Upper lobe of left lung (tissue), 6 donors: ENCODE data around the gene YPEL1. TPM values are rescaled to one million over a fixed set of nuclear protein-coding genes. Genes with fewer than 3 reads are reported as not detected.

ENCODE experiments used
- ATAC-seq, 2 donors: fragments of 200-7000 bp; cut with Tn5 transposase; one replicate each; pipeline ENCODE4 v1.9.1; 2022; ENCODE audit warnings: mild to moderate bottlenecking in 2 of 2, moderate library complexity in 2 of 2; ENCODE audit not compliant: low FRiP score in 2 of 2
- DNase-seq, 2 donors: peaks; one replicate each; pipeline ENCODE4 v3.0.0-alpha.2; 2019 to 2020
- H3K27ac ChIP-seq, 4 donors: fragments of 200-600 bp; sonication (generic); one replicate each; pipeline ENCODE4 v1.5.1; 2016 to 2019
- H3K27me3 ChIP-seq, 4 donors: fragments of 200-600 bp; sonication (generic); one replicate each; pipeline ENCODE4 v1.5.1; 2017 to 2019
- H3K36me3 ChIP-seq, 4 donors: fragments of 200-600 bp; sonication (generic); one replicate each; pipeline ENCODE4 v1.5.1; 2016 to 2019
- H3K4me1 ChIP-seq, 4 donors: fragments of 200-600 bp; sonication (generic); one replicate each; pipeline ENCODE4 v1.5.1; 2018 to 2019
- H3K4me3 ChIP-seq, 4 donors: fragments of 200-600 bp; sonication (generic); one replicate each; pipeline ENCODE4 v1.5.1; 2017 to 2019; ENCODE audit warnings: mild to moderate bottlenecking in 2 of 4, moderate library complexity in 1 of 4
- H3K9me3 ChIP-seq, 4 donors: fragments of 200-600 bp; sonication (generic); one replicate each; pipeline ENCODE4 v1.5.1; 2018 to 2019
- CTCF ChIP-seq, 6 experiments: fragments of 450-650 bp in 4 of 6; fragments of 200-600 bp in 2 of 6; sonication (generic) in 2 of 6; IDR thresholded peaks; one replicate each; pipeline ENCODE4 v1.5.1; 2016 to 2019; ENCODE audit warnings: antibody characterized with exemption in 6 of 6
- EP300 ChIP-seq, 4 donors: sonication (generic); formaldehyde crosslinking; IDR thresholded peaks; one replicate each; pipeline ENCODE4 v1.5.1; 2017; ENCODE audit warnings: antibody characterized with exemption in 4 of 4, control low read depth in 2 of 4
- POLR2A ChIP-seq, 4 donors: fragments of 450-650 bp; IDR thresholded peaks; one replicate each; pipeline ENCODE4 v1.5.1; 2016 to 2017; ENCODE audit warnings: antibody characterized with exemption in 4 of 4, mild to moderate bottlenecking in 2 of 4
- POLR2AphosphoS5 ChIP-seq, 2 donors: sonication (generic); formaldehyde crosslinking; IDR thresholded peaks; one replicate each; pipeline ENCODE4 v1.5.1; 2017; ENCODE audit warnings: antibody characterized with exemption in 2 of 2
- WGBS, 2 donors: methylation state at CpG; one replicate each; pipeline ENCODE4 v1.1.5; 2017 to 2018; 5-methylcytosine and 5-hydroxymethylcytosine counted together
- total RNA-seq, 6 donors: library from RNA; depleted of rRNA in 4 of 6; stranded (reverse); fragments of >200 nt in 4 of 6; gene quantifications; one replicate each; pipeline versions ENCODE4 v1.1.0 to v1.2.1, GENCODE V29; 2016 to 2021
- donor health status: DM: no; HTN: no; CAD: no; lungs with moderate emphysema.
- donor health status: DM: no; HTN: yes; CAD: no; lungs with severe emphysema.

The YPEL1 gene
- total RNA-seq, 6 donors from 2014 or later: 4.4 to 11.6 (median 7.4) TPM

- 81 to 88% methylated on average over 7 of the region's 7 CpGs for WGBS, 2 donors
- DNase-seq: no peak
- Histone ChIP-seq H3K36me3 (peaks cover 6 to 36% (median 24%) of the 10 kb centered on the region in 4 donors), H3K27me3 (no peaks in the 10 kb centered on the region), H3K4me1 (peaks cover 6 to 9% (median 7%) of the 10 kb centered on the region in 4 donors), H3K27ac (no peak overlapping the region), H3K4me3 (no peak overlapping the region), H3K9me3 (no peaks in the 10 kb centered on the region)
- ATAC-seq: no peak
- TF ChIP-seq EP300 (IDR thresholded peaks at IDR 0.05) (no peak), CTCF (IDR thresholded peaks at IDR 0.05) (no peak), POLR2AphosphoS5 (IDR thresholded peaks at IDR 0.05) (no peak), POLR2A (IDR thresholded peaks at IDR 0.05) (no peak)
These were observed 34.1 kb downstream of the YPEL1 start for GRCh38 chr22:21701384-21701971.

GRCh38 chr22:21700822-21701221 is 34.8 kb downstream of the YPEL1 start:
- Histone ChIP-seq H3K27me3 (no peaks in the 10 kb centered on the region), H3K4me3 (no peak overlapping the region), H3K36me3 (peaks cover 6 to 42% (median 30%) of the 10 kb centered on the region in 4 donors), H3K4me1 (peaks cover 6 to 9% (median 7%) of the 10 kb centered on the region in 4 donors), H3K9me3 (no peaks in the 10 kb centered on the region), H3K27ac (peak overlapping the region in 1 of 4 donors; percentile 11)
- DNase-seq (no peak), ATAC-seq (no peak)
- 92% methylated on average over 6 of the region's 6 CpGs for WGBS, 2 donors
- no peak for TF ChIP-seq CTCF (IDR thresholded peaks at IDR 0.05)
- no peak for TF ChIP-seq EP300 (IDR thresholded peaks at IDR 0.05)
- no peak for TF ChIP-seq POLR2A (IDR thresholded peaks at IDR 0.05)
- no peak for TF ChIP-seq POLR2AphosphoS5 (IDR thresholded peaks at IDR 0.05)

GRCh38 chr22:21699643-21700042 is 36.0 kb downstream of the YPEL1 start:
- 68 to 79% methylated on average over 3 of the region's 3 CpGs for WGBS, 2 donors
- Histone ChIP-seq H3K27ac (peak overlapping the region in 2 of 4 donors; percentile 13 to 62), H3K4me3 (no peak overlapping the region), H3K27me3 (no peaks in the 10 kb centered on the region), H3K4me1 (peaks cover 6 to 9% (median 7%) of the 10 kb centered on the region in 4 donors), H3K36me3 (peaks cover 10 to 54% (median 42%) of the 10 kb centered on the region in 4 donors), H3K9me3 (no peaks in the 10 kb centered on the region)
- no peak for ATAC-seq
- no peak for TF ChIP-seq POLR2AphosphoS5 (IDR thresholded peaks at IDR 0.05)
- no peak for TF ChIP-seq POLR2A (IDR thresholded peaks at IDR 0.05)
- no peak for TF ChIP-seq CTCF (IDR thresholded peaks at IDR 0.05)
- TF ChIP-seq EP300 (IDR thresholded peaks at IDR 0.05): no peak
- no peak for DNase-seq

- TF ChIP-seq POLR2A (IDR thresholded peaks at IDR 0.05): peak in 1 of 4 donors; percentile 3
- peak in 1 of 4 donors; percentile 11 for TF ChIP-seq EP300 (IDR thresholded peaks at IDR 0.05)
- no peak for TF ChIP-seq POLR2AphosphoS5 (IDR thresholded peaks at IDR 0.05)
- 71 to 74% methylated on average over 7 to 22 of the region's 22 CpGs for WGBS, 2 donors
- peak in 1 of 2 donors; percentile 3 for ATAC-seq
- no peak for DNase-seq
- Histone ChIP-seq H3K27ac (peak overlapping the region; percentile 4 to 71 (median 54)), H3K9me3 (no peaks in the 10 kb centered on the region), H3K36me3 (peaks cover 16 to 64% (median 50%) of the 10 kb centered on the region in 4 donors), H3K27me3 (no peaks in the 10 kb centered on the region), H3K4me1 (peaks cover 6 to 9% (median 7%) of the 10 kb centered on the region in 4 donors), H3K4me3 (no peak overlapping the region)
These were observed 36.9 kb downstream of the YPEL1 start for GRCh38 chr22:21698430-21699329.

GRCh38 chr22:21697880-21698279 is 37.7 kb downstream of the YPEL1 start:
- peak overlapping the region in 3 of 4 donors; percentile 29 to 62 (median 61) for H3K27ac ChIP-seq
- no peaks in the 10 kb centered on the region for H3K9me3 ChIP-seq
- TF ChIP-seq POLR2A (IDR thresholded peaks at IDR 0.05) (no peak), CTCF (IDR thresholded peaks at IDR 0.05) (no peak), EP300 (IDR thresholded peaks at IDR 0.05) (no peak)
- H3K4me3 ChIP-seq: no peak overlapping the region
- no peak for DNase-seq
- H3K4me1 ChIP-seq: peaks cover 6 to 9% (median 7%) of the 10 kb centered on the region in 4 donors
- H3K27me3 ChIP-seq: no peaks in the 10 kb centered on the region
- no peak for ATAC-seq
- peaks cover 19 to 72% (median 55%) of the 10 kb centered on the region in 4 donors for H3K36me3 ChIP-seq
